H1 (cell line): ENCODE data around the gene SIK2. TPM values are rescaled to one million over a fixed set of nuclear protein-coding genes. Genes with fewer than 3 reads are reported as not detected.

Source experiments
- BACH1 ChIP-seq: IDR thresholded peaks from 2 replicates; pipeline ENCODE4 v1.6.1; 2012; ENCODE audit warnings: low read length, improper control_type of control experiment
- BRCA1 ChIP-seq: IDR thresholded peaks from 2 replicates; pipeline ENCODE4 v1.6.1; 2012; ENCODE audit warnings: low read depth, low read length, improper control_type of control experiment
- MAX ChIP-seq: IDR thresholded peaks from 2 replicates; pipeline ENCODE4 v1.6.1; 2012; ENCODE audit warnings: inconsistent platforms
- RXRA ChIP-seq: IDR thresholded peaks from 2 replicates; pipeline ENCODE4 v1.6.1; 2011; ENCODE audit warnings: low read depth, mild to moderate bottlenecking, low read length, moderate library complexity; ENCODE audit not compliant: insufficient read depth
- SIN3A ChIP-seq, 2 experiments: IDR thresholded peaks in 1 of 2; conservative IDR thresholded peaks in 1 of 2; 2 replicates each; pipeline ENCODE4 v1.6.1; 2011 to 2012; ENCODE audit warnings: low read length in 2 of 2, improper control_type of control experiment in 1 of 2, low read depth in 1 of 2, mild to moderate bottlenecking in 1 of 2
- SIX5 ChIP-seq: IDR thresholded peaks from 2 replicates; pipeline ENCODE4 v1.6.1; 2011; ENCODE audit warnings: mild to moderate bottlenecking, low read depth, low read length
- polyA plus RNA-seq, 7 experiments: library from polyadenylated mRNA; depleted of rRNA in 3 of 7; stranded (reverse) in 5 of 7; unstranded in 2 of 7; fragments of >200 nt in 5 of 7; fragments of 200-250 nt in 2 of 7; gene quantifications; 1 replicate in 5 of 7; 2 replicates in 1 of 7; 4 replicates in 1 of 7; pipeline versions ENCODE4 v1.2.1 to v1.2.3, GENCODE V29; 2011 to 2013; ENCODE audit warnings: missing spikeins in 2 of 7, mixed read lengths in 2 of 7
- total RNA-seq: library from RNA; stranded (reverse); fragmentation: NEBNext Ultra II Directional; extraction: Animal tissue kit (Norgen Biotek cat#: 25700); gene quantifications from 2 replicates; pipeline ENCODE4 v1.2.1, GENCODE V29; 2021
- TF ChIP-seq, protein P1 (sequence below): IDR thresholded peaks from 2 replicates; pipeline ENCODE4 v1.6.1; 2012; ENCODE audit warnings: low read length, inconsistent platforms

The SIK2 gene
- total and polyA plus RNA-seq, 2 of the 8 experiments (the other 6 are each of a cell fraction or from before 2014, with no cell fraction given), result 8.8 to 11.2 TPM

GRCh38 chr11:111748035-111748804, 146.0 kb downstream of the SIK2 start (continued):
- TF ChIP-seq BACH1 (no peak), MAX (no peak), SIX5 (no peak), BRCA1 (no peak), RXRA (no peak), SIN3A (conservative IDR thresholded peaks at IDR 0.05 in 1 of 2, IDR thresholded peaks at IDR 0.05 in 1 of 2; ENCODE audit: low read depth in 1 of 2, low read length in 2 of 2) (no peak)
- TF ChIP-seq, protein P1, sequence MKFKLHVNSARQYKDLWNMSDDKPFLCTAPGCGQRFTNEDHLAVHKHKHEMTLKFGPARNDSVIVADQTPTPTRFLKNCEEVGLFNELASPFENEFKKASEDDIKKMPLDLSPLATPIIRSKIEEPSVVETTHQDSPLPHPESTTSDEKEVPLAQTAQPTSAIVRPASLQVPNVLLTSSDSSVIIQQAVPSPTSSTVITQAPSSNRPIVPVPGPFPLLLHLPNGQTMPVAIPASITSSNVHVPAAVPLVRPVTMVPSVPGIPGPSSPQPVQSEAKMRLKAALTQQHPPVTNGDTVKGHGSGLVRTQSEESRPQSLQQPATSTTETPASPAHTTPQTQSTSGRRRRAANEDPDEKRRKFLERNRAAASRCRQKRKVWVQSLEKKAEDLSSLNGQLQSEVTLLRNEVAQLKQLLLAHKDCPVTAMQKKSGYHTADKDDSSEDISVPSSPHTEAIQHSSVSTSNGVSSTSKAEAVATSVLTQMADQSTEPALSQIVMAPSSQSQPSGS, result no peak
